MCF 10A (cell line): ENCODE results near the gene DCST2. TPM values are rescaled to one million over a fixed set of nuclear protein-coding genes. Genes with fewer than 3 reads are reported as not detected.

Experiments used
- BruUV-seq: library from RNA; stranded (reverse); fragments of 400-500 nt; replicated peaks from 2 replicates; lab custom pipeline; 2021; lab: Mats Ljungman, UMichigan
- CTCF ChIA-PET: fragments of 300-600 bp; sonication (Branson Sonifier 250); formaldehyde crosslinking; extraction: SDS; loops from one replicate; lab custom pipeline; 2021; ENCODE audit warnings: antibody characterized with exemption, inconsistent platforms; lab: Yijun Ruan, JAX
- POLR2A ChIA-PET: fragments of 300-600, 350-650 bp; sonication (Branson Sonifier 250); formaldehyde crosslinking; extraction: SDS; loops from one replicate; lab custom pipeline; 2020; ENCODE audit warnings: antibody characterized with exemption, inconsistent platforms; lab: Yijun Ruan, JAX
- DNase-seq: peaks from one replicate; pipeline ENCODE4 v3.0.0-alpha.2; 2018; ENCODE audit not compliant: unreplicated experiment
- H3K27ac Mint-ChIP-seq: one replicate; pipeline ENCODE4 v1.8.0; 2022; ENCODE audit warnings: mild to moderate bottlenecking, low read depth, mixed read lengths; ENCODE audit not compliant: unreplicated experiment
- H3K27me3 Mint-ChIP-seq: one replicate; pipeline ENCODE4 v1.8.0; 2022; ENCODE audit warnings: mixed read lengths; ENCODE audit not compliant: insufficient read depth, unreplicated experiment
- H3K36me3 Mint-ChIP-seq: one replicate; pipeline ENCODE4 v1.8.0; 2022; ENCODE audit warnings: mild to moderate bottlenecking, moderate library complexity, mixed read lengths; ENCODE audit not compliant: insufficient read depth, unreplicated experiment
- H3K4me1 Mint-ChIP-seq: one replicate; pipeline ENCODE4 v1.8.0; 2022; ENCODE audit warnings: mixed read lengths; ENCODE audit not compliant: insufficient read depth, unreplicated experiment
- H3K4me3 Mint-ChIP-seq: one replicate; pipeline ENCODE4 v1.8.0; 2022; ENCODE audit warnings: mild to moderate bottlenecking, moderate library complexity, mixed read lengths; ENCODE audit not compliant: unreplicated experiment
- H3K9me3 Mint-ChIP-seq: one replicate; pipeline ENCODE4 v1.8.0; 2022; ENCODE audit warnings: mixed read lengths; ENCODE audit not compliant: unreplicated experiment
- CTCF ChIP-seq: fragments of 200-600 bp; IDR thresholded peaks from one replicate; pipeline ENCODE4 v1.8.0; 2022; ENCODE audit warnings: antibody characterized with exemption, mild to moderate bottlenecking; ENCODE audit not compliant: unreplicated experiment
- intact Hi-C: fragments of 100-400 bp; cut with micrococcal nuclease; formaldehyde crosslinking; loops from 2 replicates; pipeline ENCODE4 v1.14.1; 2022
- total RNA-seq: library from RNA; stranded (reverse); gene quantifications from 2 replicates; pipeline ENCODE4 v1.2.3, GENCODE V29; 2022

The DCST2 gene
- total RNA-seq, 1 experiment from 2014 or later = 0.91 TPM

- no TSS peak for BruUV-seq
- ChIA-PET POLR2A (interaction anchor here (0.6 to 41.1 kb wide), 12 partner anchors 11 to 155 kb away, joined by 3 to 1917 read pairs (median 4); partner anchors contain the start of genes ADAM15, CKS1B, FLAD1 and PBXIP1), CTCF (interaction anchor here (0.6 to 9.4 kb wide), 18 partner anchors 8 to 511 kb away, joined by 3 to 118 read pairs (median 5); partner anchors contain the start of genes ADAM15, FLAD1, PYGO2 and SHC1)
- H3K36me3 Mint-ChIP-seq = peaks cover 29% of the 10 kb centered on the region
- peak within 1 kb of the TSS; percentile 68 for H3K27ac Mint-ChIP-seq
- H3K27me3 Mint-ChIP-seq = no peaks in the 10 kb centered on the region
- DNase-seq = no peak
- intact Hi-C loops = no loop called here
- H3K9me3 Mint-ChIP-seq = no peaks in the 10 kb centered on the region
- no peak within 1 kb of the TSS for H3K4me3 Mint-ChIP-seq
- TF ChIP-seq CTCF = no peak
- H3K4me1 Mint-ChIP-seq = peaks cover 34% of the 10 kb centered on the region
These were observed 39.9 kb downstream of the DCST2 start, which contains the start of gene LENEP for GRCh38 chr1:154993572-154994268. TSS of gene LENEP (plus strand) at chr1:154993586. CDS start at chr1:154993608, 22 bp downstream.

GRCh38 chr1:154992721-154993571, 40.6 kb downstream of the DCST2 start:
- no peaks in the 10 kb centered on the region for H3K27me3 Mint-ChIP-seq
- peaks cover 32% of the 10 kb centered on the region for H3K4me1 Mint-ChIP-seq
- no TSS peak for BruUV-seq
- H3K9me3 Mint-ChIP-seq = no peaks in the 10 kb centered on the region
- no peak for TF ChIP-seq CTCF
- H3K4me3 Mint-ChIP-seq = no peak overlapping the region
- CTCF ChIA-PET = interaction anchor here (0.6 to 9.4 kb wide), 12 partner anchors 8 to 510 kb away, joined by 3 to 118 read pairs (median 5); partner anchors contain the start of genes ADAM15, FLAD1 and SHC1
- POLR2A ChIA-PET = interaction anchor here (0.6 to 41.1 kb wide), 8 partner anchors 8 to 156 kb away, joined by 3 to 1917 read pairs (median 4); partner anchors contain the start of genes CKS1B, FLAD1, PBXIP1 and PYGO2
- intact Hi-C loops = no loop called here
- H3K27ac Mint-ChIP-seq = peak overlapping the region; percentile 50
- DNase-seq = no peak
- peaks cover 35% of the 10 kb centered on the region for H3K36me3 Mint-ChIP-seq

- no peak overlapping the region for H3K4me3 Mint-ChIP-seq
- H3K9me3 Mint-ChIP-seq = no peaks in the 10 kb centered on the region
- peaks cover 17% of the 10 kb centered on the region for H3K4me1 Mint-ChIP-seq
- no peak overlapping the region for H3K27ac Mint-ChIP-seq
- peaks cover 58% of the 10 kb centered on the region for H3K36me3 Mint-ChIP-seq
- ChIA-PET CTCF (interaction anchor here (0.6 to 1.1 kb wide), 3 partner anchors 10 to 82 kb away, joined by 3 to 4 read pairs (median 4); no protein-coding TSS in a partner anchor), POLR2A (interaction anchor here (0.5 to 41.1 kb wide), 3 partner anchors 1 to 158 kb away, joined by 3 to 1917 read pairs (median 1917); partner anchors contain the start of genes CKS1B, FLAD1, LENEP and PBXIP1)
- TF ChIP-seq CTCF = no peak
- no peaks in the 10 kb centered on the region for H3K27me3 Mint-ChIP-seq
- no peak for DNase-seq
- BruUV-seq = no TSS peak
- intact Hi-C loops = no loop called here
These were observed 43.3 kb downstream of the DCST2 start for GRCh38 chr1:154990276-154990675.
